Caco-2 (cell line): ENCODE data around the gene SSH2. TPM values are rescaled to one million over a fixed set of nuclear protein-coding genes. Genes with fewer than 3 reads are reported as not detected.

ENCODE experiments used
- BruUV-seq: library from RNA; stranded (reverse); fragments of 400-500 nt; replicated peaks from 2 replicates; lab custom pipeline; 2021; lab: Mats Ljungman, UMichigan
- CTCF ChIA-PET: fragments of 300-600 bp; sonication (Branson Sonifier 250); formaldehyde crosslinking; loops from one replicate; lab custom pipeline; 2022; ENCODE audit warnings: antibody characterized with exemption; lab: Charles Lee
- POLR2A ChIA-PET: fragments of 300-600 bp; sonication (Branson Sonifier 250); formaldehyde crosslinking; loops from one replicate; lab custom pipeline; 2022; ENCODE audit warnings: antibody characterized with exemption; lab: Charles Lee
- DNase-seq, 2 experiments: peaks; one replicate each; pipeline versions ENCODE4 v3.0.0 to v3.0.0-alpha.2; 2020 to 2022
- H3K27me3 ChIP-seq: replicated peaks from 2 replicates; pipeline ENCODE4 v1.6.0; 2011; ENCODE audit warnings: low read length; ENCODE audit not compliant: control insufficient read depth, insufficient read depth
- H3K36me3 ChIP-seq: 2 replicates; pipeline ENCODE4 v1.5.1; 2011; ENCODE audit warnings: low read length; ENCODE audit not compliant: control insufficient read depth, insufficient read depth
- H3K4me1 ChIP-seq: fragments of 250-450 bp; sonication (Bioruptor Pico); 2 replicates; pipeline ENCODE4 v1.5.1; 2020; ENCODE audit warnings: mild to moderate bottlenecking
- H3K4me3 ChIP-seq: 2 replicates; pipeline ENCODE4 v1.5.1; 2011; ENCODE audit warnings: low read depth, mild to moderate bottlenecking, control low read depth, low read length
- H3K9me3 ChIP-seq: fragments of 250-450 bp; sonication (Bioruptor Pico); 2 replicates; pipeline ENCODE4 v1.5.1; 2020; ENCODE audit warnings: mild to moderate bottlenecking, moderate library complexity
- H3K27ac Mint-ChIP-seq: one replicate; pipeline ENCODE4 v1.8.0; 2022; ENCODE audit warnings: mixed read lengths; ENCODE audit not compliant: unreplicated experiment
- H3K27me3 Mint-ChIP-seq: one replicate; pipeline ENCODE4 v1.8.0; 2022; ENCODE audit warnings: mixed read lengths; ENCODE audit not compliant: insufficient read depth, unreplicated experiment
- H3K36me3 Mint-ChIP-seq: one replicate; pipeline ENCODE4 v1.8.0; 2022; ENCODE audit warnings: mild to moderate bottlenecking, mixed read lengths; ENCODE audit not compliant: insufficient read depth, unreplicated experiment
- H3K4me1 Mint-ChIP-seq: one replicate; pipeline ENCODE4 v1.8.0; 2022; ENCODE audit warnings: low read depth, mixed read lengths; ENCODE audit not compliant: unreplicated experiment
- H3K4me3 Mint-ChIP-seq: one replicate; pipeline ENCODE4 v1.8.0; 2022; ENCODE audit warnings: mild to moderate bottlenecking, moderate library complexity, mixed read lengths; ENCODE audit not compliant: unreplicated experiment
- H3K9me3 Mint-ChIP-seq: one replicate; pipeline ENCODE4 v1.8.0; 2022; ENCODE audit warnings: mixed read lengths; ENCODE audit not compliant: unreplicated experiment
- CTCF ChIP-seq, 2 experiments: fragments of 200-600 bp in 1 of 2; IDR thresholded peaks; 1 replicate in 1 of 2; 2 replicates in 1 of 2; pipeline versions ENCODE4 v1.5.1 to v1.8.0; 2011 to 2022; ENCODE audit warnings: antibody characterized with exemption in 1 of 2, control low read depth in 1 of 2, inconsistent platforms in 1 of 2, low read depth in 1 of 2, low read length in 1 of 2, mild to moderate bottlenecking in 1 of 2, moderate library complexity in 1 of 2; ENCODE audit not compliant: insufficient read depth in 1 of 2, severe bottlenecking in 1 of 2, unreplicated experiment in 1 of 2
- intact Hi-C: fragments of 100-400 bp; cut with micrococcal nuclease; formaldehyde crosslinking; loops from one replicate; pipeline ENCODE4 v1.10.0; 2022; ENCODE audit not compliant: unreplicated experiment
- total RNA-seq: library from RNA; stranded (reverse); gene quantifications from 2 replicates; pipeline ENCODE4 v1.2.3, GENCODE V29; 2022

SSH2 gene
- total RNA-seq, 1 experiment from 2014 or later: 48.2 TPM

GRCh38 chr17:29827179-29827578, 102.8 kb downstream of the SSH2 start:
- H3K9me3 Mint-ChIP-seq: no peaks in the 10 kb centered on the region
- no peaks in the 10 kb centered on the region for H3K27me3 ChIP-seq
- H3K4me1 ChIP-seq: peaks cover 19% of the 10 kb centered on the region
- POLR2A ChIA-PET: no interaction called here
- H3K27ac Mint-ChIP-seq: no peak overlapping the region
- no peak overlapping the region for H3K4me3 Mint-ChIP-seq
- H3K4me1 Mint-ChIP-seq: peaks cover 8% of the 10 kb centered on the region
- no TSS peak for BruUV-seq
- no peaks in the 10 kb centered on the region for H3K36me3 Mint-ChIP-seq
- no peak for TF ChIP-seq CTCF (IDR thresholded peaks at IDR 0.05; ENCODE audit: insufficient read depth in 1 of 2, low read depth in 1 of 2, low read length in 1 of 2, severe bottlenecking in 1 of 2, unreplicated experiment in 1 of 2)
- intact Hi-C loops: no loop called here
- CTCF ChIA-PET: no interaction called here
- no peak for DNase-seq
- no peak overlapping the region for H3K4me3 ChIP-seq
- H3K27me3 Mint-ChIP-seq: no peaks in the 10 kb centered on the region
- no peaks in the 10 kb centered on the region for H3K36me3 ChIP-seq
- H3K9me3 ChIP-seq: no peaks in the 10 kb centered on the region

GRCh38 chr17:29826114-29826692, 103.8 kb downstream of the SSH2 start:
- Mint-ChIP-seq H3K4me3 (no peak overlapping the region), H3K36me3 (no peaks in the 10 kb centered on the region), H3K9me3 (no peaks in the 10 kb centered on the region), H3K27me3 (no peaks in the 10 kb centered on the region), H3K4me1 (peaks cover 8% of the 10 kb centered on the region), H3K27ac (no peak overlapping the region)
- DNase-seq: no peak
- no peak for TF ChIP-seq CTCF (IDR thresholded peaks at IDR 0.05; ENCODE audit: insufficient read depth in 1 of 2, low read depth in 1 of 2, low read length in 1 of 2, severe bottlenecking in 1 of 2, unreplicated experiment in 1 of 2)
- no peak overlapping the region for H3K4me3 ChIP-seq
- POLR2A ChIA-PET: interaction anchor here (0.5 kb wide), 1 partner anchor 104 kb away, joined by 3 read pairs; the partner anchor contains the start of gene SSH2
- CTCF ChIA-PET: interaction anchor here (0.7 to 1.4 kb wide), 2 partner anchors 19 to 209 kb away, joined by 4 to 5 read pairs; no protein-coding TSS in a partner anchor
- peaks cover 19% of the 10 kb centered on the region for H3K4me1 ChIP-seq
- intact Hi-C loops: no loop called here
- BruUV-seq: no TSS peak
- H3K9me3 ChIP-seq: no peaks in the 10 kb centered on the region
- no peaks in the 10 kb centered on the region for H3K36me3 ChIP-seq
- no peaks in the 10 kb centered on the region for H3K27me3 ChIP-seq

- intact Hi-C loops: no loop called here
- H3K4me3 Mint-ChIP-seq: no peak overlapping the region
- TF ChIP-seq CTCF (IDR thresholded peaks at IDR 0.05; ENCODE audit: insufficient read depth in 1 of 2, low read depth in 1 of 2, low read length in 1 of 2, severe bottlenecking in 1 of 2, unreplicated experiment in 1 of 2): no peak
- Histone ChIP-seq H3K27me3 (no peaks in the 10 kb centered on the region), H3K9me3 (no peaks in the 10 kb centered on the region), H3K4me1 (peaks cover 19% of the 10 kb centered on the region), H3K36me3 (no peaks in the 10 kb centered on the region), H3K4me3 (no peak overlapping the region)
- BruUV-seq: no TSS peak
- peaks cover 8% of the 10 kb centered on the region for H3K4me1 Mint-ChIP-seq
- ChIA-PET CTCF (interaction anchor here (0.7 to 1.4 kb wide), 3 partner anchors 18 to 209 kb away, joined by 3 to 5 read pairs (median 4); no protein-coding TSS in a partner anchor), POLR2A (no interaction called here)
- H3K9me3 Mint-ChIP-seq: no peaks in the 10 kb centered on the region
- no peaks in the 10 kb centered on the region for H3K27me3 Mint-ChIP-seq
- H3K36me3 Mint-ChIP-seq: no peaks in the 10 kb centered on the region
- DNase-seq: peak in 1 of 2 experiments; percentile 43
- H3K27ac Mint-ChIP-seq: no peak overlapping the region
Measured at GRCh38 chr17:29825604-29826003, 104.4 kb downstream of the SSH2 start.
